Chondrocyte (in vitro differentiated cells): Measurements from ENCODE around the gene MEGF6. TPM values are rescaled to one million over a fixed set of nuclear protein-coding genes. Genes with fewer than 3 reads are reported as not detected.

Experiments used
- DNase-seq: peaks from one replicate; pipeline ENCODE4 v3.0.0; 2021; ENCODE audit warnings: mixed read lengths, low spot score
- H3K27ac Mint-ChIP-seq: one replicate; pipeline ENCODE4 v1.8.0; 2021; ENCODE audit warnings: mild to moderate bottlenecking, moderate library complexity, mixed read lengths; ENCODE audit not compliant: unreplicated experiment
- H3K27me3 Mint-ChIP-seq: 2 replicates; pipeline ENCODE4 v1.8.0; 2021; ENCODE audit warnings: low read depth, mixed read lengths
- H3K36me3 Mint-ChIP-seq: 2 replicates; pipeline ENCODE4 v1.8.0; 2021; ENCODE audit warnings: low read depth, mixed read lengths
- H3K4me1 Mint-ChIP-seq: 2 replicates; pipeline ENCODE4 v1.8.0; 2021; ENCODE audit warnings: low read depth, mild to moderate bottlenecking, mixed read lengths
- H3K4me3 Mint-ChIP-seq: one replicate; pipeline ENCODE4 v1.8.0; 2021; ENCODE audit warnings: mild to moderate bottlenecking, moderate library complexity, mixed read lengths; ENCODE audit not compliant: unreplicated experiment
- H3K9me3 Mint-ChIP-seq: 2 replicates; pipeline ENCODE4 v1.8.0; 2021; ENCODE audit warnings: low read depth, mixed read lengths
- total RNA-seq: library from RNA; stranded (reverse); gene quantifications from 3 replicates; pipeline ENCODE4 v1.2.1, GENCODE V29; 2021
- TF ChIP-seq, protein P1 (sequence below): fragments of 200-600 bp; sonication (generic); IDR thresholded peaks from 2 replicates; pipeline ENCODE4 v1.5.0; 2021; ENCODE audit warnings: antibody characterized with exemption, mild to moderate bottlenecking, moderate library complexity

Gene MEGF6
- total RNA-seq, 1 donor from 2014 or later, result 328 TPM

DNA sequence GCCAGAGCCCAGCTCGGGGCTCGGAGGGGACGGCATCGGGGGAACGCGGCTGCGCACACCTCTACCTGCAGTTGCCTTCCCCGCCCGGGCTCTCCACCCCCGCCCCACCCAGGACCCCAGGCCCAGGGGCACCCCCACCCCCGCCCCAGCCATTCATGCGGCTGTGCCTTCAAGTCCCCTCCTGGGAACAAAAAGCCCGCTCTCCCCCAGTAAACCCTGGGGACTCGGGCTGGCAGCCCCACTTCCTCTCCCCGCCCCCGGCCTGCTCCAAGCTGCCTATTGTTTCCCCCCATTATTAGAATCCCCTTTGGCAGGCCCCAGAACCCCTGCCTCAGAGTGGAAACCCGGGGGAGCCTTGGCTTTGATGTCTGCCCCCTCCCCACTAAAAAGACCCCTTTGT is 18.0 kb downstream of the MEGF6 start:
- peaks cover 8% of the 10 kb centered on the region for H3K4me1 Mint-ChIP-seq
- H3K36me3 Mint-ChIP-seq, result no peaks in the 10 kb centered on the region
- no peak for DNase-seq
- no peaks in the 10 kb centered on the region for H3K9me3 Mint-ChIP-seq
- H3K4me3 Mint-ChIP-seq, result no peak overlapping the region
- no peak overlapping the region for H3K27ac Mint-ChIP-seq
- peaks cover 4% of the 10 kb centered on the region for H3K27me3 Mint-ChIP-seq
- TF ChIP-seq, protein P1, sequence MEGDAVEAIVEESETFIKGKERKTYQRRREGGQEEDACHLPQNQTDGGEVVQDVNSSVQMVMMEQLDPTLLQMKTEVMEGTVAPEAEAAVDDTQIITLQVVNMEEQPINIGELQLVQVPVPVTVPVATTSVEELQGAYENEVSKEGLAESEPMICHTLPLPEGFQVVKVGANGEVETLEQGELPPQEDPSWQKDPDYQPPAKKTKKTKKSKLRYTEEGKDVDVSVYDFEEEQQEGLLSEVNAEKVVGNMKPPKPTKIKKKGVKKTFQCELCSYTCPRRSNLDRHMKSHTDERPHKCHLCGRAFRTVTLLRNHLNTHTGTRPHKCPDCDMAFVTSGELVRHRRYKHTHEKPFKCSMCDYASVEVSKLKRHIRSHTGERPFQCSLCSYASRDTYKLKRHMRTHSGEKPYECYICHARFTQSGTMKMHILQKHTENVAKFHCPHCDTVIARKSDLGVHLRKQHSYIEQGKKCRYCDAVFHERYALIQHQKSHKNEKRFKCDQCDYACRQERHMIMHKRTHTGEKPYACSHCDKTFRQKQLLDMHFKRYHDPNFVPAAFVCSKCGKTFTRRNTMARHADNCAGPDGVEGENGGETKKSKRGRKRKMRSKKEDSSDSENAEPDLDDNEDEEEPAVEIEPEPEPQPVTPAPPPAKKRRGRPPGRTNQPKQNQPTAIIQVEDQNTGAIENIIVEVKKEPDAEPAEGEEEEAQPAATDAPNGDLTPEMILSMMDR, result no peak

DNA sequence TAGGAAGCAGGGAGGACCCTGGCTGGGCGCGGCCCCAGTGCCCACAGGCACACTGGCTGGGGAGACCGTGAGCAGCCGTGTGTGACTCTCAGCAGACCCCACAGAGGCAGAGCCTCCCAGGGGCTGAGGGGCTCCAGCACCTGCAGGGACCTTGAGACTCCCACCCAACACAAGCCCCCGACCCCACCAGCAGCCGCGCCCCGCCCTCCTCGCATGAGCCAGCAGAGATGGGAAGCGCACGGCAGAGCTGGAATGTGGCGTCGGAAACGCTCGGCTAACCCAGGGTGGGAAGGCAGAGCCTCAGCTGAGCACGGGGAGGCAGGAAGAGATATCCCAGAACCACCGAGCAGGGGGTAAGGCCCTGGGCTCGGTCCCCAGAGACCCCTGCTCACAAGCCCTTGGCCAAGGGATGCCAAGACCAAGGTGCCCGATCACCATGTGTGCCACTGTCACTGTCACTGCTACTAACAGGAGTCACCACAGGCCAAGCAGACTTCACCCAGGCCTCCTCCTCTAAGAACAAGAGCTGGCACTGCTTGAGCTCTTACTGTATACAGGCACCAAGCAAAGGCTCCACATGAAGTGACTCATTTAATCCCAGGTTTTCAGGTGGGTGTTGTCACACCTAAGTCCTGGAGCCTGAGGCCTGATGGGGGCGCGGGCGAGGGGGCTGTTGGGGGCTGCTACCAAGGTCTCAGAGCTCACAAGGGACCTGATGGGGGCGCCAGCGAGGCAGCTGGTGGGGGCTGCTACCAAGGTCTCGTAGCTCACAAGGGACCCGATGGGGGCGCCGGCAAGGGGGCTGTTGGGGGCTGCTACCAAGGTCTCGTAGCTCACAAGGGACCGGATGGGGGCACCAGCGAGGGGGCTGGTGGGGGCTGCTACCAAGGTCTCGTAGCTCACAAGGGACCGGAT is 20.1 kb downstream of the MEGF6 start:
- no peak for DNase-seq
- Mint-ChIP-seq H3K4me3 (no peak overlapping the region), H3K36me3 (no peaks in the 10 kb centered on the region), H3K9me3 (no peaks in the 10 kb centered on the region), H3K27ac (no peak overlapping the region), H3K4me1 (peaks cover 8% of the 10 kb centered on the region), H3K27me3 (no peaks in the 10 kb centered on the region)
- TF ChIP-seq, protein P1, result peak; percentile 32

DNA sequence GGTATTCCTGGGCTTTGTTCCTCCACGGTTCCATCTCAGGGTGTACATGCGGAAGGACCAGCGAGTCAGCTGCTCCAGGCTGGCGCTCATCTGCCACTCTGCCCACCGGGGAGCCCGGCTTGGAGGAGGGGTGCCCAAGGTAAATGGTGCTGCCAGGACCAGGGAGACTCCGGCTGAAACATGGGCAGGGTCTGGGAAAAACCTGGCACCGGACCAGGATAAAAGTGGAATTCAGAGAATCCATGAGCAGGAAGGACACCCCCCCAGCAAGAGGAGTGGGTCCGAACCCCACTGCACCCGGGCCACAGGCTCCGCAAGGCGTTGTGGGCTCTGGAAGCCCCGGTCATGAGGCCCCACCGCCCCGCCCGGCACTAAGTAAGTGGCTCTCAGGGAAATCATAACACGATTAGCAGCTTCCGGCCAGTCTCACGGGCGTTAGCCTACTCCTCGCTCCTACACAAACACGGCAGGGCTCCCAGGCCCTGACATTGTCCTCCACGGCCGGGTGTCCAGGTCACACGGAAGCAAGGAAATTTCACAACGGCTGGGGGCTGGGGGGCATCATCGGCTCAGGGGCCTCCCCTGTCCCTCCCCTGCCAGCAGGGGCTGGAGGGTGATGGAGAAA is 21.1 kb downstream of the MEGF6 start:
- Mint-ChIP-seq H3K36me3 (no peaks in the 10 kb centered on the region), H3K27ac (no peak overlapping the region), H3K4me3 (no peak overlapping the region), H3K9me3 (no peaks in the 10 kb centered on the region), H3K4me1 (peaks cover 8% of the 10 kb centered on the region), H3K27me3 (no peaks in the 10 kb centered on the region)
- TF ChIP-seq, protein P1, result no peak
- no peak for DNase-seq

DNA sequence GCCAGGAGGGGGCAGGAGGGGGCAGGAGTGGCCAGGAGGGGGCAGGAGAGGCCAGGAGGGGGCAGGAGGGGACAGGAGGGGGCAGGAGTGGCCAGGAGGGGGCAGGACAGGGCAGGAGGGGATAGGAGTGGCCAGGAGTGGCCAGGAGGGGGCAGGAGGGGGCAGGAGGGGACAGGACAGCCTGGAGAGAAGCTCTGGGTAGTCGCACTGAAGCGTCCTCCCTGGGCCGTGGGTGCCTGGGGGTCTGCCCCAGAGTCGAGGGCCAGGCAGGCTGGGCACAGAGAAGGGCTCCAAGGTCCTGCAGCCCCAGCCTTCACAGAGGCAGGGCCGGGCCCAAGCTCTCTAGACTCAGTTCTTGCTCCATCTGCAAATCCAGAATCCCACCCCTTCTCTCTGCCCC is 22.9 kb downstream of the MEGF6 start:
- no peak for DNase-seq
- TF ChIP-seq, protein P1, result no peak
- peaks cover 8% of the 10 kb centered on the region for H3K4me1 Mint-ChIP-seq
- no peak overlapping the region for H3K27ac Mint-ChIP-seq
- H3K36me3 Mint-ChIP-seq, result no peaks in the 10 kb centered on the region
- no peaks in the 10 kb centered on the region for H3K27me3 Mint-ChIP-seq
- H3K9me3 Mint-ChIP-seq, result no peaks in the 10 kb centered on the region
- no peak overlapping the region for H3K4me3 Mint-ChIP-seq

DNA sequence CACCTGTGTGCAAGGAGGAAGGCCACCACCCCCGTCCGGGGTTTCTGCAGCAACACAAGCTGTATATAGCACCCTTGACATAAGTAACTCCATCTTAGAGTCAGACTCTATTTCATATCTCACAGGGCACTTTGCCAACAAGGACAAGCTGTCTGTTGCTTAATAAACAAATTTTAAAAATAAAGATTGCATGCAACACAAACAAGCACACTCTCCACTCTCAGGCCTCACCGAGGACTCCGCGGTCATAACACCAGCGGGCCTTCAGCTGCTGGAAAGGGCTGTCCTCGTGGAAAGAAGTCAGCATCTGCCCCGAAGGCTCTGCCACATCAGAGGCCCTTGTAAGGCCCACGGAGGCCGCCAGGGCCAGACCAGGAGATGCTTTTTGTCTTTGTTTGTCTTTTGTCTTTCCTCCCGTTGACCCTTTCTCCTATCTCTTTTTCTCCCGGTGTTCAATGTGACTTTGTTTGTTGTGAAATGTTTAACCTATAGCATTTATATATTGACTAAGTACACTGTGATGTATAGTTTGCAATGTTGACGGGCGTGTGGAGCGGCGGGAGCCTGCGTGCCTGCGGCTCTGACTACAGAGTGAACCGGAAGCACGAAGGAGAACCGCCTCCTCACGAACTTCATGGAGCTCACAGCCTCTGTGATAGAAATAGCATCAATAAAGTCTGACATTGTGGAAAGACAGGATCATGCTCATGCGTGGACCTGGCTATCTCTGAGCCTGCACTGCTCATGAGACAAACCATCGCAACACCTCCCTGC is 24.1 kb downstream of the MEGF6 start:
- Mint-ChIP-seq H3K4me1 (peaks cover 8% of the 10 kb centered on the region), H3K4me3 (no peak overlapping the region), H3K27ac (no peak overlapping the region), H3K36me3 (no peaks in the 10 kb centered on the region), H3K27me3 (no peaks in the 10 kb centered on the region), H3K9me3 (no peaks in the 10 kb centered on the region)
- TF ChIP-seq, protein P1, result no peak
- DNase-seq, result no peak
